T-cell (primary cell): ENCODE results near the gene ARHGAP10. TPM values are rescaled to one million over a fixed set of nuclear protein-coding genes. Genes with fewer than 3 reads are reported as not detected.

ENCODE experiments used
- ATAC-seq, 4 experiments: fragments of 200-7000 bp in 3 of 4; fragments of 150-1000 bp in 1 of 4; cut with Tn5 transposase; replicated peaks in 1 of 4; 1 replicate in 3 of 4; 2 replicates in 1 of 4; pipeline ENCODE4 v1.10.0; 2021; ENCODE audit warnings: moderate library complexity in 3 of 4, mild to moderate bottlenecking in 2 of 4, moderate number of reproducible peaks in 1 of 4
- CTCF ChIA-PET, 2 donors: fragments of 300-600 bp; sonication (Branson Sonifier 250); formaldehyde crosslinking; loops; one replicate each; lab custom pipeline; 2022; ENCODE audit warnings: antibody characterized with exemption in 2 of 2; lab: Charles Lee
- POLR2A ChIA-PET, 2 donors: fragments of 300-600 bp; sonication (Branson Sonifier 250); formaldehyde crosslinking; loops; one replicate each; lab custom pipeline; 2022; ENCODE audit warnings: antibody characterized with exemption in 2 of 2; lab: Charles Lee
- DNase-seq, 35 experiments: peaks; one replicate each; pipeline versions ENCODE4 v3.0.0 to v3.0.0-alpha.2; 2013 to 2023
- H3K27ac ChIP-seq: one replicate; pipeline ENCODE4 v1.5.1; 2013; ENCODE audit warnings: low read length
- H3K27me3 ChIP-seq, 2 experiments: replicated peaks in 1 of 2; 1 replicate in 1 of 2; 2 replicates in 1 of 2; pipeline versions ENCODE4 v1.6.1 to v1.7.0; 2013; ENCODE audit warnings: low read length in 1 of 2, mixed read lengths in 1 of 2; ENCODE audit not compliant: control insufficient read depth in 2 of 2, insufficient read depth in 2 of 2; ENCODE audit errors: extremely low read depth in 1 of 2
- H3K36me3 ChIP-seq, 2 donors: 1 replicate in 1 of 2; 2 replicates in 1 of 2; pipeline versions ENCODE4 v1.6.1 to v1.7.0; 2013; ENCODE audit warnings: low read length in 1 of 2; ENCODE audit not compliant: control insufficient read depth in 2 of 2, insufficient read depth in 1 of 2; ENCODE audit errors: extremely low read depth in 1 of 2
- H3K4me1 ChIP-seq, 2 experiments: 1 replicate in 1 of 2; 2 replicates in 1 of 2; pipeline versions ENCODE4 v1.6.1 to v1.7.0; 2013; ENCODE audit warnings: low read length in 2 of 2, mixed read lengths in 1 of 2; ENCODE audit not compliant: insufficient read depth in 2 of 2, control insufficient read depth in 1 of 2; ENCODE audit errors: extremely low read depth in 1 of 2
- H3K4me3 ChIP-seq, 2 donors: 1 replicate in 1 of 2; 2 replicates in 1 of 2; pipeline versions ENCODE4 v1.5.1 to v1.7.0; 2013; ENCODE audit warnings: mild to moderate bottlenecking in 2 of 2, low read length in 1 of 2, moderate library complexity in 1 of 2; ENCODE audit not compliant: control insufficient read depth in 1 of 2; ENCODE audit errors: extremely low read depth in 1 of 2
- H3K9me3 ChIP-seq: 2 replicates; pipeline ENCODE4 v1.7.0; 2013
- H3K27ac Mint-ChIP-seq, 2 donors: one replicate each; pipeline ENCODE4 v1.8.0; 2020 to 2021; ENCODE audit warnings: mild to moderate bottlenecking in 2 of 2, mixed read lengths in 2 of 2
- H3K27me3 Mint-ChIP-seq, 2 donors: one replicate each; pipeline ENCODE4 v1.8.0; 2021 to 2022; ENCODE audit warnings: mixed read lengths in 2 of 2
- H3K36me3 Mint-ChIP-seq: one replicate; pipeline ENCODE4 v1.8.0; 2021; ENCODE audit warnings: mixed read lengths
- H3K4me1 Mint-ChIP-seq, 3 donors: one replicate each; pipeline ENCODE4 v1.8.0; 2020 to 2022; ENCODE audit warnings: mixed read lengths in 3 of 3, mild to moderate bottlenecking in 1 of 3
- H3K4me3 Mint-ChIP-seq, 3 donors: one replicate each; pipeline ENCODE4 v1.8.0; 2020 to 2022; ENCODE audit warnings: mild to moderate bottlenecking in 3 of 3, mixed read lengths in 3 of 3, moderate library complexity in 3 of 3
- H3K9me3 Mint-ChIP-seq, 3 donors: one replicate each; pipeline ENCODE4 v1.8.0; 2020 to 2022; ENCODE audit warnings: mixed read lengths in 3 of 3
- WGBS: methylation state at CpG from one replicate; pipeline ENCODE4 v1.1.5; 2013; ENCODE audit warnings: missing lambda C conversion rate; ENCODE audit not compliant: insufficient coverage; 5-methylcytosine and 5-hydroxymethylcytosine counted together
- total RNA-seq, 35 experiments: library from RNA in 6 of 35; stranded (reverse) in 6 of 35; fragments of 120-200 nt in 1 of 35; gene quantifications; one replicate each; pipeline versions ENCODE4 v1.2.1 to v1.2.4 and lab custom pipeline; 2013 to 2026

ARHGAP10 gene
- total RNA-seq, 5 donors from 2014 or later (not counting 1 experiment from before 2014, with no cell fraction given), result 6.2 to 7.7 (median 6.8) TPM

DNA sequence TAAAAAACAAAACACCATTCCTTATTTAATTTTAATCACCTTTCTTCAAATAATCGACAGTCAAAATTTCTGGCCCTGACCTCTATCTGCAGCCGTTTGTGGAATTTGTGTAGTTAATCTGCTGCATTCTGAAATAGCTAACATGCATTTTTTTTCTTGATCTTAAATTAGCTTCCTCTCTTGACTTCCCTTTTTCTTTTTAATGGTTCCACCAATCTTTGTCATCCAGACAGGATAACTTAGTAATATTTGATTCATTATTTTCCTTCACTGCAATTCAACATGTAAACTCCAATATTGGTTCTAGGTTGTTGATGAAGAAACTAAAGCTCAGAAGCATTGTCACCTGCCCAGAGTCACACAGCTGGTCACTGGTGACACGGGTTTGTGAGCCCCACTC, 77.3 kb downstream of the ARHGAP10 start:
- 100% methylated on average over 1 of the region's 3 CpGs for WGBS
- Mint-ChIP-seq H3K36me3 (no peaks in the 10 kb centered on the region), H3K4me3 (no peak overlapping the region), H3K9me3 (no peaks in the 10 kb centered on the region), H3K4me1 (peaks cover 0 to 6% (median 0%) of the 10 kb centered on the region in 3 donors), H3K27me3 (no peaks in the 10 kb centered on the region), H3K27ac (no peak overlapping the region)
- Histone ChIP-seq H3K4me3 (no peak overlapping the region), H3K27ac (no peak overlapping the region), H3K27me3 (no peaks in the 10 kb centered on the region), H3K9me3 (no peaks in the 10 kb centered on the region), H3K4me1 (no peaks in the 10 kb centered on the region), H3K36me3 (no peaks in the 10 kb centered on the region)
- ATAC-seq, result no peak
- DNase-seq, result no peak
- CTCF ChIA-PET, result no interaction called here
- POLR2A ChIA-PET, result no interaction called here

DNA sequence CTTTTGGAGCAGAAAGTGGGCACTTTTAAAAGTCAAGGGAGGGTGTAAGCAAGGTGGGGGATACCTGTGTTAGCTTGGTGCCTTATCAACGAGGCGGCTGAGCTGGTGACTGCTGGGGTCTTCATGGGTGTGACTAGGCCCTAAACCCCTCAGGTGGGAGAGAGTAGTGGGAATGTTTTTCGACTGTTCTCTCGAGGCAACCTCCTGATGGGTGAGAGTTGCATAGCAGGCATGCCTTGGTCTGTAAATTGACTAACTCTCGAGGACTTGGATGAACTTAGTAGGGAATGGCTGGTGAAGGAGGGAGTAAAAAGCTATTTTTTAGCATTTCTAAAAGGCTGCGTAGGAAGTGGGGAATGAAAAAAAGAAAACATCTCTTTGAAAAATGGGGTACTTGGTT, 80.0 kb downstream of the ARHGAP10 start:
- H3K4me3 ChIP-seq, result no peak overlapping the region
- 97% methylated on average over 5 of the region's 6 CpGs for WGBS
- DNase-seq (no peak), ATAC-seq (no peak)
- H3K27ac Mint-ChIP-seq, result no peak overlapping the region
- H3K9me3 Mint-ChIP-seq, result no peaks in the 10 kb centered on the region
- no peaks in the 10 kb centered on the region for H3K36me3 ChIP-seq
- no peaks in the 10 kb centered on the region for H3K27me3 Mint-ChIP-seq
- H3K27ac ChIP-seq, result no peak overlapping the region
- no peaks in the 10 kb centered on the region for H3K9me3 ChIP-seq
- H3K4me1 ChIP-seq, result peaks cover 6 to 14% of the 10 kb centered on the region in 2 experiments
- no peaks in the 10 kb centered on the region for H3K27me3 ChIP-seq
- H3K4me3 Mint-ChIP-seq, result no peak overlapping the region
- CTCF ChIA-PET, result interaction anchor here in 1 of 2 donors (0.7 kb wide), 1 partner anchor 297 kb away, joined by 4 read pairs; no protein-coding TSS in a partner anchor
- no peaks in the 10 kb centered on the region for H3K36me3 Mint-ChIP-seq
- H3K4me1 Mint-ChIP-seq, result peaks cover 6 to 15% (median 13%) of the 10 kb centered on the region in 3 donors
- POLR2A ChIA-PET, result no interaction called here

DNA sequence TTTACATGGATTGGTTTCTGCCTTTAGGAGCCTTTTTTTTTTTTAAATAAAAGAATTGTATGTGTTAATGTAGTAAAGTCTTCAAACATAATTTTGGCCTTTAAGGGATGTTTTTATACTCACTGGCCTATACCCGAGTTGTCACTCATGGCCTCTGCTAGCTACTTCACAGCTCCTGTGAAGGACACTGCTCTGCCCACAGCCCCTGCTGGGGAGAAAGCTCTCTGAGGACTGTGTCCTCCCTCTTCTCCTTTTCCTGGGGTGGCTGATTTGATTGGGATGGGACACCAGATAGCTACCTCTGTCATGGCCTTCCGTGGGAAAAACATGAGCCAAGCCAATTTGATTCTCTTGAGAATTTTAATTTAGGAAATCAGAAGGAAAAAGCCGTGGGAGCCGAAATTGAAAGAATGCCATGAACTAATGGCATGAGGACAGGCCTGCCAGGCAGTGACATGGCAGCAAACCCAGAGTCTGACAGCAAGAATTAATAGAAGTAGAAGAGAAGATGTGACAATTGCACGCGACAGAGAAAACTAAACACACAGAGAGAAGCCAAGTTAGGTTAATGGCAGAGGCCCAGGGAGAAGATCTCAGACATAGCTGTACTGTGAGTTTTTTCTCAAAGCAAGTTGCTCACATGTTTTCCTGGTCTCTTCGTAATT, 81.4 kb downstream of the ARHGAP10 start:
- Histone ChIP-seq H3K27me3 (no peaks in the 10 kb centered on the region), H3K27ac (no peak overlapping the region), H3K4me1 (peaks cover 6 to 14% of the 10 kb centered on the region in 2 experiments), H3K9me3 (no peaks in the 10 kb centered on the region), H3K4me3 (no peak overlapping the region), H3K36me3 (no peaks in the 10 kb centered on the region)
- H3K9me3 Mint-ChIP-seq, result no peaks in the 10 kb centered on the region
- WGBS, result 97% methylated on average over 4 of the region's 7 CpGs
- ChIA-PET CTCF (no interaction called here), POLR2A (no interaction called here)
- no peaks in the 10 kb centered on the region for H3K36me3 Mint-ChIP-seq
- DNase-seq, result no peak
- ATAC-seq, result no peak
- H3K4me3 Mint-ChIP-seq, result no peak overlapping the region
- H3K27me3 Mint-ChIP-seq, result no peaks in the 10 kb centered on the region
- peaks cover 6 to 15% (median 13%) of the 10 kb centered on the region in 3 donors for H3K4me1 Mint-ChIP-seq
- no peak overlapping the region for H3K27ac Mint-ChIP-seq

DNA sequence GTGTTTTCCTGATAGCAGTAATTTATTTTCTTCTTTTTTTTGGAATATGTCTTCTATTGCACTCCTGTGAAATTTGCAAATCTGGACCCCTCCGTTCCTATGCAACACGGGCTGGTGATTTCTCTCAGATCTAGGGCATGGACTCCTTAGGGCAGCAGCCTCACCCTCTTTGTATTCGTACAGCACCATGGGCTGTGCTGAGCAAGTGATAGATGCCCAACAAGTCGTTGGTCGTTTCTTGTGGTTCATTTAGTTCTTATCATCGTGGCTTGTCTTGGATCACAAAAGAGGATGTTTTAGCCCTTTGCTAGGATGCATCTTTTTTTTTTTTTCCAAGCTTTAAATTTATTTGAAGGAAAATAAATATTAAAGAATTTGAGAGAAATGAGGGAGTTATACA, 82.1 kb downstream of the ARHGAP10 start:
- CTCF ChIA-PET, result no interaction called here
- no peak for ATAC-seq
- Histone ChIP-seq H3K4me3 (no peak overlapping the region), H3K27ac (no peak overlapping the region), H3K36me3 (no peaks in the 10 kb centered on the region), H3K9me3 (no peaks in the 10 kb centered on the region), H3K4me1 (peaks cover 6 to 14% of the 10 kb centered on the region in 2 experiments), H3K27me3 (no peaks in the 10 kb centered on the region)
- DNase-seq, result no peak
- H3K4me3 Mint-ChIP-seq, result no peak overlapping the region
- WGBS, result 77% methylated on average over 6 of the region's 6 CpGs
- H3K9me3 Mint-ChIP-seq, result no peaks in the 10 kb centered on the region
- H3K4me1 Mint-ChIP-seq, result peaks cover 6 to 15% (median 13%) of the 10 kb centered on the region in 3 donors
- no peaks in the 10 kb centered on the region for H3K27me3 Mint-ChIP-seq
- POLR2A ChIA-PET, result no interaction called here
- H3K27ac Mint-ChIP-seq, result no peak overlapping the region
- H3K36me3 Mint-ChIP-seq, result no peaks in the 10 kb centered on the region

DNA sequence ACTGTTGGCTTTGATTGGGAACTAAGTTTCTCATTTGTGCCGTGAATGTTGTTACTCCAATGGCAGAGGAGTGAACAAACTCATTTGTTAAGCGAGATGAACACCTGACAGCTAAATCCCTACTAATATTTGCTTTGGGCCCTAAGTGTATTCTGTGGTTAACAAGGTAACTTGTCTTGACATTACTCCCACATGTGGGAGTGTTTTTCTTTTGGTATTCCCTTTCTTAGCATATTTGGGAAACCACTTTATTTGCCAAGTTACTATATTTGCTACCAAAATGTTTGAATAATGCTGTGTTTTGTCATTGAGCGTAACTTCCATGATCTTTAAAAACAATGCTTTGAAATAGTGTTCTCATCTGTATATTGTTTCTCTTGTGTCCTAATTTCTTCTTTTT, 82.5 kb downstream of the ARHGAP10 start:
- Histone ChIP-seq H3K9me3 (no peaks in the 10 kb centered on the region), H3K4me1 (peaks cover 6 to 14% of the 10 kb centered on the region in 2 experiments), H3K27me3 (no peaks in the 10 kb centered on the region), H3K36me3 (no peaks in the 10 kb centered on the region), H3K4me3 (no peak overlapping the region), H3K27ac (no peak overlapping the region)
- WGBS, result no CpG with 5 or more reads among the region's 3 CpGs
- DNase-seq, result no peak
- Mint-ChIP-seq H3K36me3 (no peaks in the 10 kb centered on the region), H3K9me3 (no peaks in the 10 kb centered on the region), H3K27me3 (no peaks in the 10 kb centered on the region), H3K27ac (no peak overlapping the region), H3K4me1 (peaks cover 6 to 15% (median 13%) of the 10 kb centered on the region in 3 donors), H3K4me3 (no peak overlapping the region)
- ATAC-seq, result no peak
- ChIA-PET POLR2A (interaction anchor here in 1 of 2 donors (0.5 kb wide), 1 partner anchor 51 kb away, joined by 8 read pairs; no protein-coding TSS in a partner anchor), CTCF (no interaction called here)

DNA sequence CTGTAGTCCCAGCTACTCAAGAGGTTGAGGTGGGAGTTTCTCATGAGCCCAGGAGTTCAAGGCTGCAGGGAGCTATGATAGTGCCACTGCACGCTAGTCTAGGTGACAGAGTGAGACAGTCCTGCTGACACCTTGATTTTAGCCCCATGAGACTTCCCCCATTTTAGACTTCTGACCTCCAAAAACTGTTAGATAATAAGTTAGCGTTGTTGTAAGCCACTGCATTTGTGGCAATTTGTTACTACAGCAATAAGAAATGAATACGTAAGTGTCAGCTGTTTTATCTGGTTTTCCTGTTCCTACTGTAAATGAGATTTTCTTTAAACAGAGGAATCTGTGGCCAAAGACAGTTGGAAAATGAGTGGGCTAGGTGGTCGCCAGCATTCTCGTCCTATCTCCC, 83.9 kb downstream of the ARHGAP10 start:
- no peaks in the 10 kb centered on the region for H3K9me3 Mint-ChIP-seq
- no peak overlapping the region for H3K4me3 Mint-ChIP-seq
- H3K27ac Mint-ChIP-seq, result no peak overlapping the region
- H3K27me3 Mint-ChIP-seq, result no peaks in the 10 kb centered on the region
- CTCF ChIA-PET, result interaction anchor here (0.8 to 1.1 kb wide), 2 partner anchors 51 kb away, joined by 3 to 4 read pairs; no protein-coding TSS in a partner anchor
- H3K27ac ChIP-seq, result no peak overlapping the region
- DNase-seq, result no peak
- H3K36me3 ChIP-seq, result no peaks in the 10 kb centered on the region
- H3K9me3 ChIP-seq, result no peaks in the 10 kb centered on the region
- POLR2A ChIA-PET, result no interaction called here
- peaks cover 6 to 15% (median 13%) of the 10 kb centered on the region in 3 donors for H3K4me1 Mint-ChIP-seq
- no peak for ATAC-seq
- WGBS, result 63% methylated on average over 1 of the region's 5 CpGs
- no peaks in the 10 kb centered on the region for H3K36me3 Mint-ChIP-seq
- peaks cover 6 to 14% of the 10 kb centered on the region in 2 experiments for H3K4me1 ChIP-seq
- H3K4me3 ChIP-seq, result no peak overlapping the region
- H3K27me3 ChIP-seq, result no peaks in the 10 kb centered on the region
